ENCODE results near the gene CIAO3.

DNA sequence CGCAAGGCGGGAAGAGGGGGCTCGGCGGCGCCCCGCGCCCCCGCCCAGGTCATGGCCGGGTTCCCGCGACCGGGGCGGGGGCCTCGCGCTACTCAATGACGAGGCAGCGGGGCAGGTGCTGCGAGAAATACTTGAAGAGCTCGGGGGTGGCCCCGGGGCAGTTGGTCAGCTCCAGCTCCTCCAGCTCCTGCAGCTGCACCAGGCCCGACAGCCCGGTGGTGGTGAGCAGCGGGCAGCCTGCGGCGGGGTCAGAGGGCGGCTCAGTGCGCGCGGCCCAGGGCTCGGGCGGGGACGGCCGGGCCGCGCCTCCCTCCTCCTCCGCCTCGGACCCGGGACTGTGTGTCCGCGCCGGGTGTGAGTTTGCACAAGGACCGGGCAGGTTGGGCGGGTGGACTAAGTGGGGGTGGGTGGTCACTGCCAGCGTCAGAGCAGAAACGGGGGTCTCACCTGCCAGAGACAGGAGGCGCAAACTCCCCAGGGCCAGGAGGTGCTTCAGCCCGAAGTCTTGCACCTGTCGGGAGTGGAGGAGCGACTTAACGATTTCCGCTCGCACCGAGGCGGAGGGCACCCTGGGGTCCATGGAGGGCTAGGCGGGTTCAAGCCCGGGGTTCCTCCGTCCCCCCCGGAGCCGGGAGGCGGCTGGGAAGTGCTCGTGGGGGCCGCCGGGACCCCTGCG, 46.5 kb downstream of the CIAO3 start:
- TF ChIP-seq CTCF (IDR thresholded peaks at IDR 0.05) (no peak), POLR2A (IDR thresholded peaks at IDR 0.05) (no peak)

Measured in testis (tissue), 2 donors.